Sigmoid colon (tissue), 4 donors: ENCODE measurements around the gene GNMT.

Experiments
- EP300 ChIP-seq, 4 donors: sonication (generic); formaldehyde crosslinking; IDR thresholded peaks; one replicate each; pipeline ENCODE4 v1.6.1; 2017; ENCODE audit warnings: antibody characterized with exemption in 4 of 4
- POLR2A ChIP-seq, 2 donors: fragments of 450-650 bp; IDR thresholded peaks; one replicate each; pipeline ENCODE4 v1.6.1; 2016; ENCODE audit warnings: antibody characterized with exemption in 2 of 2, mild to moderate bottlenecking in 2 of 2, moderate library complexity in 2 of 2
- POLR2AphosphoS5 ChIP-seq, 4 donors: sonication (generic); formaldehyde crosslinking; IDR thresholded peaks; one replicate each; pipeline ENCODE4 v1.6.1; 2017; ENCODE audit warnings: antibody characterized with exemption in 4 of 4
- TF ChIP-seq, protein P1 (sequence below), 4 experiments: fragments of 450-650 bp in 3 of 4; fragments of 200-600 bp in 1 of 4; IDR thresholded peaks; one replicate each; pipeline ENCODE4 v1.5.1; 2016 to 2019; ENCODE audit warnings: antibody characterized with exemption in 4 of 4, mild to moderate bottlenecking in 3 of 4, moderate library complexity in 2 of 4

DNA sequence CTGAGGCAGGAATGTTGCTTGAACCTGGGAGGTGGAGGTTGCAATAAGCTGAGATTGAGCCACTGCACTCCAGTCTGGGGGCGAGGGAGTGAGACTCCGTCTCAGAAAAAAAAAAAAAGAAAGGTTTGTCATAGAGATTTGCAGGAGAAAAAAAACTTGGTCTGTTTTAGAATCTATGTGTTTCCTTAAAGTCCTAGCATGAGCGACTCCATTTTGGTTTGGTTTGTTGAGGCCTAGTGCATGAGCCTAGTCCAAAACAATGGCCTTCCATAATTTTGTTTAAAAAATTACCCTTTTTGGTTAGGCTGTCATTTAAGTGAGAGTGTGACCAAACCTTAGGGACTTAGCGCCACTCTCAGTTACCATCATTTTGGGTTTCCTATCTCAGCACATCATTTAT is 8.2 kb upstream of the GNMT start:
- no peak for TF ChIP-seq POLR2A (IDR thresholded peaks at IDR 0.05)
- TF ChIP-seq, protein P1, sequence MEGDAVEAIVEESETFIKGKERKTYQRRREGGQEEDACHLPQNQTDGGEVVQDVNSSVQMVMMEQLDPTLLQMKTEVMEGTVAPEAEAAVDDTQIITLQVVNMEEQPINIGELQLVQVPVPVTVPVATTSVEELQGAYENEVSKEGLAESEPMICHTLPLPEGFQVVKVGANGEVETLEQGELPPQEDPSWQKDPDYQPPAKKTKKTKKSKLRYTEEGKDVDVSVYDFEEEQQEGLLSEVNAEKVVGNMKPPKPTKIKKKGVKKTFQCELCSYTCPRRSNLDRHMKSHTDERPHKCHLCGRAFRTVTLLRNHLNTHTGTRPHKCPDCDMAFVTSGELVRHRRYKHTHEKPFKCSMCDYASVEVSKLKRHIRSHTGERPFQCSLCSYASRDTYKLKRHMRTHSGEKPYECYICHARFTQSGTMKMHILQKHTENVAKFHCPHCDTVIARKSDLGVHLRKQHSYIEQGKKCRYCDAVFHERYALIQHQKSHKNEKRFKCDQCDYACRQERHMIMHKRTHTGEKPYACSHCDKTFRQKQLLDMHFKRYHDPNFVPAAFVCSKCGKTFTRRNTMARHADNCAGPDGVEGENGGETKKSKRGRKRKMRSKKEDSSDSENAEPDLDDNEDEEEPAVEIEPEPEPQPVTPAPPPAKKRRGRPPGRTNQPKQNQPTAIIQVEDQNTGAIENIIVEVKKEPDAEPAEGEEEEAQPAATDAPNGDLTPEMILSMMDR (IDR thresholded peaks at IDR 0.05): no peak
- no peak for TF ChIP-seq POLR2AphosphoS5 (IDR thresholded peaks at IDR 0.05)
- no peak for TF ChIP-seq EP300 (IDR thresholded peaks at IDR 0.05)
